Measurements from ENCODE around the gene UAP1L1. TPM values are rescaled to one million over a fixed set of nuclear protein-coding genes. Genes with fewer than 3 reads are reported as not detected.

UAP1L1 gene
- total RNA-seq, 1 experiment from 2014 or later, result 6.6 TPM

- Mint-ChIP-seq H3K9me3 (no peaks in the 10 kb centered on the region), H3K4me1 (peaks cover 8 to 17% of the 10 kb centered on the region in 2 experiments), H3K4me3 (no peak overlapping the region), H3K27me3 (ENCODE audit: low read depth) (peaks cover 2% of the 10 kb centered on the region; the same call in 1 of the 2 replicates), H3K27ac (no peak overlapping the region), H3K36me3 (ENCODE audit: insufficient read depth in 1 of 3, low read depth in 3 of 3) (peaks cover 0 to 5% (median 4%) of the 10 kb centered on the region in 3 experiments; a peak in 4 of 7 replicates)
- H3K27me3 ChIP-seq (ENCODE audit: insufficient read depth, low read length), result no peaks in the 10 kb centered on the region
- WGBS (ENCODE audit: extremely low coverage, insufficient read length, low lambda C conversion rate), result no CpG with 5 or more reads among the region's 12 CpGs
- no peak overlapping the region for H3K56ac ChIP-seq (ENCODE audit: insufficient read length, low read depth, low read length)
- H3K4ac ChIP-seq (ENCODE audit: low read depth, low read length), result no peak overlapping the region
- no peak overlapping the region for H3K27ac ChIP-seq (ENCODE audit: insufficient read length, low read depth, low read length)
- no peak overlapping the region for H3T11ph ChIP-seq (ENCODE audit: low read length)
- no peak overlapping the region for H4K8ac ChIP-seq (replicated peaks; ENCODE audit: insufficient read length, low read depth, low read length)
- no peaks in the 10 kb centered on the region for H3K23me2 ChIP-seq (ENCODE audit: insufficient read length, low read depth, low read length, poor library complexity, severe bottlenecking)
- no peak overlapping the region for H2BK15ac ChIP-seq (ENCODE audit: low read depth, low read length)
- H4K20me1 ChIP-seq (ENCODE audit: control insufficient read depth, insufficient read depth, insufficient read length), result peaks cover 4% of the 10 kb centered on the region
- no peak overlapping the region for H3K23ac ChIP-seq (ENCODE audit: insufficient read length, low read depth, low read length)
- H3K9ac ChIP-seq (ENCODE audit: extremely low read depth, insufficient read length, low read length), result no peak overlapping the region
- no peak overlapping the region for H2BK20ac ChIP-seq (ENCODE audit: low read depth, low read length, poor library complexity, severe bottlenecking)
- no peak overlapping the region for H3K14ac ChIP-seq (ENCODE audit: insufficient read depth, low read length)
- H3K4me2 ChIP-seq (ENCODE audit: insufficient read depth, insufficient read length, low read length), result no peak overlapping the region
- no peak overlapping the region for H3K18ac ChIP-seq (ENCODE audit: insufficient read length, low read depth, low read length)
- DNase-seq, result no peak
- H4K91ac ChIP-seq (ENCODE audit: insufficient read length, low read depth, low read length), result no peak overlapping the region
- H4K5ac ChIP-seq (ENCODE audit: insufficient read length, low read depth, low read length), result no peak overlapping the region
- H2AK5ac ChIP-seq (ENCODE audit: insufficient read length, low read length), result no peak overlapping the region
- H2BK12ac ChIP-seq (ENCODE audit: insufficient read length, low read depth, low read length), result no peak overlapping the region
- no peak overlapping the region for H2BK5ac ChIP-seq (ENCODE audit: insufficient read length, low read length)
- no peaks in the 10 kb centered on the region for H3K4me1 ChIP-seq (ENCODE audit: insufficient read depth, low read length)
- no peak overlapping the region for H2BK120ac ChIP-seq (ENCODE audit: low read depth, low read length, poor library complexity, severe bottlenecking)
- no peak overlapping the region for H2AFZ ChIP-seq (ENCODE audit: low read length)
- no peaks in the 10 kb centered on the region for H3K79me2 ChIP-seq (ENCODE audit: insufficient read depth, low read length)
- no peak for TF ChIP-seq CTCF (conservative IDR thresholded peaks at IDR 0.05)
- no peaks in the 10 kb centered on the region for H3K9me3 ChIP-seq (ENCODE audit: control insufficient read depth, low read depth, low read length)
- no peaks in the 10 kb centered on the region for H3K79me1 ChIP-seq (ENCODE audit: insufficient read depth, low read depth, low read length, poor library complexity, severe bottlenecking)
Measured at GRCh38 chr9:137064880-137065164, 12.5 kb upstream of the UAP1L1 start.

Measured in H9 (cell line).